SK-N-MC (cell line): Measurements from ENCODE around the gene WDR70.

ENCODE experiments used
- EZH2 ChIP-seq: fragments of 200-600 bp; sonication (generic); IDR thresholded peaks from one replicate; pipeline ENCODE4 v1.6.1; 2017; ENCODE audit warnings: antibody characterized with exemption
- FOXP2 ChIP-seq: optimal IDR thresholded peaks from 2 replicates; pipeline ENCODE3; 2011; ENCODE audit warnings: mild to moderate bottlenecking, moderate library complexity; ENCODE audit not compliant: insufficient read depth; ENCODE audit errors: extremely low read length, control extremely low read depth
- POLR2AphosphoS5 ChIP-seq: IDR thresholded peaks from 2 replicates; pipeline ENCODE4 v1.6.1; 2012; ENCODE audit warnings: mild to moderate bottlenecking, low read depth, low read length, borderline replicate concordance

DNA sequence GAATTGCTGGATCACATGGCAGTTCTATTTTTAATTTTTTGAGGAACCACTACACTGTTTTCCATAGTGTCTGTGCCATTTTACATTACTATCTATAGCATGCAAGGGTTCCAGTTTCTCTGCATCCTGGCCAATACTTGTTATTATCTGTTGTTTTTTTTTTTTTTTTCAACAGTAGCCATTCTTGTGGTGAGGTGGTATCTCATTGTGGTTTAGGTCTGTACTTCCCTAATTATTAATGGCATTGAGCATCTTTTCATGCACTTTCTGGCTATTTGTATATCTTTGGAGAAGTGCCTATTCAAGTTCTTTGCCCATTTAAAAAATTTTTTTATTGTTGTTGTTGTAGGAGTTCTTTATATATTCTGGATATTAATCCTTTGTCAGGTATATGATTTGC, 363.0 kb downstream of the WDR70 start:
- TF ChIP-seq EZH2 (no peak), POLR2AphosphoS5 (no peak), FOXP2 (no peak)
